Right atrium auricular region (tissue), 2 donors: ENCODE results near the gene TOM1L2. TPM values are rescaled to one million over a fixed set of nuclear protein-coding genes. Genes with fewer than 3 reads are reported as not detected.
"Not testable (repeated sequence)": the region's sequence is repeated elsewhere in the genome, so short reads cannot be mapped to it uniquely, and the experiment has no call there.

Experiments
- DNase-seq: peaks from one replicate; pipeline ENCODE4 v3.0.0-alpha.2; 2019; ENCODE audit warnings: low spot score
- H3K27ac ChIP-seq, 2 donors: fragments of 200-600 bp; sonication (generic); 1 replicate in 1 of 2; 2 replicates in 1 of 2; pipeline ENCODE4 v1.5.1; 2016 to 2019
- H3K27me3 ChIP-seq, 2 donors: fragments of 200-600 bp; sonication (generic); one replicate each; pipeline versions ENCODE4 v1.5.1 to v1.6.0; 2017 to 2019
- H3K36me3 ChIP-seq: fragments of 200-600 bp; sonication (generic); one replicate; pipeline ENCODE4 v1.5.1; 2016
- H3K4me1 ChIP-seq, 2 donors: fragments of 200-600 bp; sonication (generic); one replicate each; pipeline versions ENCODE4 v1.5.1 to v1.6.0; 2017 to 2019
- H3K4me3 ChIP-seq, 2 donors: fragments of 200-600 bp; sonication (generic); 1 replicate in 1 of 2; 2 replicates in 1 of 2; pipeline ENCODE4 v1.5.1; 2017 to 2019; ENCODE audit warnings: mild to moderate bottlenecking in 1 of 2, moderate library complexity in 1 of 2
- H3K9me3 ChIP-seq, 2 donors: fragments of 200-600 bp; sonication (generic); one replicate each; pipeline ENCODE4 v1.5.1; 2019
- CTCF ChIP-seq, 2 donors: fragments of 200-600 bp; sonication (generic); IDR thresholded peaks; one replicate each; pipeline ENCODE4 v1.5.1; 2019; ENCODE audit warnings: antibody characterized with exemption in 2 of 2
- total RNA-seq, 2 donors: library from RNA; depleted of rRNA; stranded (reverse); fragments of >200 nt; gene quantifications; one replicate each; pipeline ENCODE4 v1.1.0, GENCODE V29; 2016

TOM1L2 gene
- total RNA-seq, 2 donors from 2014 or later: 186 to 347 TPM

GRCh38 chr17:17963066-17963465 is 9.1 kb downstream of the TOM1L2 start:
- H3K4me3 ChIP-seq: no peak overlapping the region
- no peaks in the 10 kb centered on the region for H3K36me3 ChIP-seq
- no peak overlapping the region for H3K27ac ChIP-seq
- H3K27me3 ChIP-seq: no peaks in the 10 kb centered on the region
- H3K9me3 ChIP-seq: no peaks in the 10 kb centered on the region
- no peak for DNase-seq
- peaks cover 0 to 62% of the 10 kb centered on the region in 2 donors for H3K4me1 ChIP-seq
- no peak for TF ChIP-seq CTCF (IDR thresholded peaks at IDR 0.05)

GRCh38 chr17:17960500-17961030 is 11.6 kb downstream of the TOM1L2 start:
- Histone ChIP-seq H3K36me3 (no peaks in the 10 kb centered on the region), H3K4me1 (peaks cover 0 to 66% of the 10 kb centered on the region in 2 donors), H3K27me3 (no peaks in the 10 kb centered on the region), H3K9me3 (no peaks in the 10 kb centered on the region), H3K4me3 (no peak overlapping the region), H3K27ac (peak overlapping the region in 1 of 2 donors; percentile 70)
- DNase-seq: no peak
- no peak for TF ChIP-seq CTCF (IDR thresholded peaks at IDR 0.05)

- H3K9me3 ChIP-seq: no peaks in the 10 kb centered on the region
- no peak for DNase-seq
- peak overlapping the region; percentile 54 to 70 for H3K27ac ChIP-seq
- peak overlapping the region in 1 of 2 donors; percentile 7 for H3K4me3 ChIP-seq
- peaks cover 0 to 58% of the 10 kb centered on the region in 2 donors for H3K4me1 ChIP-seq
- TF ChIP-seq CTCF (IDR thresholded peaks at IDR 0.05): no peak
- H3K27me3 ChIP-seq: no peaks in the 10 kb centered on the region
- no peaks in the 10 kb centered on the region for H3K36me3 ChIP-seq
Observed at GRCh38 chr17:17959520-17960361, 12.5 kb downstream of the TOM1L2 start.

- DNase-seq: no peak
- Histone ChIP-seq H3K27ac (peak overlapping the region; percentile 54 to 70), H3K4me1 (peaks cover 0 to 50% of the 10 kb centered on the region in 2 donors), H3K4me3 (no peak overlapping the region), H3K27me3 (no peaks in the 10 kb centered on the region), H3K9me3 (no peaks in the 10 kb centered on the region), H3K36me3 (no peaks in the 10 kb centered on the region)
- no peak for TF ChIP-seq CTCF (IDR thresholded peaks at IDR 0.05)
Observed at GRCh38 chr17:17958982-17959381, 13.2 kb downstream of the TOM1L2 start.

- Histone ChIP-seq H3K9me3 (no peaks in the 10 kb centered on the region), H3K36me3 (no peaks in the 10 kb centered on the region), H3K27ac (peak overlapping the region; percentile 54 to 70), H3K4me3 (no peak overlapping the region), H3K27me3 (no peaks in the 10 kb centered on the region), H3K4me1 (peaks cover 0 to 51% of the 10 kb centered on the region in 2 donors)
- no peak for DNase-seq
- no peak for TF ChIP-seq CTCF (IDR thresholded peaks at IDR 0.05)
Observed at GRCh38 chr17:17957584-17957916, 14.7 kb downstream of the TOM1L2 start.

GRCh38 chr17:17955790-17956341 is 16.3 kb downstream of the TOM1L2 start:
- H3K4me1 ChIP-seq: peaks cover 0 to 55% of the 10 kb centered on the region in 2 donors
- not testable (repeated sequence) for H3K27ac ChIP-seq, H3K36me3 ChIP-seq, H3K4me3 ChIP-seq, H3K9me3 ChIP-seq, H3K27me3 ChIP-seq, DNase-seq
